CD4-positive, alpha-beta T cell (primary cell): ENCODE results near the gene MED14. TPM values are rescaled to one million over a fixed set of nuclear protein-coding genes. Genes with fewer than 3 reads are reported as not detected.

ENCODE experiments used
- ATAC-seq: fragments of 200-7000 bp; cut with Tn5 transposase; one replicate; pipeline ENCODE4 v1.10.0; 2022; ENCODE audit warnings: mild to moderate bottlenecking; ENCODE audit not compliant: poor library complexity
- CTCF ChIA-PET: fragments of 350-600 bp; sonication (Branson Sonifier 250); formaldehyde crosslinking; loops from one replicate; lab custom pipeline; 2021; ENCODE audit warnings: antibody characterized with exemption, inconsistent platforms; lab: Charles Lee
- POLR2A ChIA-PET: fragments of 350-600 bp; sonication (Branson Sonifier 250); formaldehyde crosslinking; loops from one replicate; lab custom pipeline; 2021; ENCODE audit warnings: antibody characterized with exemption, inconsistent platforms; lab: Charles Lee
- DNase-seq, 14 experiments: peaks; one replicate each; pipeline ENCODE4 v3.0.0-alpha.2; 2013 to 2020; ENCODE audit warnings: mixed read lengths in 2 of 14
- H3K27ac ChIP-seq, 2 donors: one replicate each; pipeline versions ENCODE4 v1.5.1 to v1.7.0; 2013; ENCODE audit warnings: low read length in 2 of 2, low read depth in 1 of 2, mild to moderate bottlenecking in 1 of 2
- H3K27me3 ChIP-seq, 2 experiments: 1 replicate in 1 of 2; 2 replicates in 1 of 2; pipeline versions ENCODE4 v1.6.1 to v1.7.0; 2013; ENCODE audit warnings: low read length in 2 of 2, control low read depth in 1 of 2, mild to moderate bottlenecking in 1 of 2, moderate library complexity in 1 of 2; ENCODE audit not compliant: insufficient read depth in 2 of 2, control insufficient read depth in 1 of 2
- H3K36me3 ChIP-seq: one replicate; pipeline ENCODE4 v1.6.1; 2013; ENCODE audit warnings: low read length, control low read depth; ENCODE audit not compliant: insufficient read depth
- H3K4me1 ChIP-seq: one replicate; pipeline ENCODE4 v1.6.1; 2013; ENCODE audit warnings: low read length, control low read depth; ENCODE audit not compliant: insufficient read depth
- H3K4me3 ChIP-seq: one replicate; pipeline ENCODE4 v1.5.1; 2013; ENCODE audit warnings: mild to moderate bottlenecking, low read length, moderate library complexity
- H3K9me3 ChIP-seq, 2 experiments: 1 replicate in 1 of 2; 2 replicates in 1 of 2; pipeline versions ENCODE4 v1.6.1 to v1.7.0; 2013; ENCODE audit warnings: low read length in 2 of 2, mild to moderate bottlenecking in 2 of 2, control low read depth in 1 of 2, moderate library complexity in 1 of 2; ENCODE audit not compliant: control insufficient read depth in 1 of 2, insufficient read depth in 1 of 2
- H3K27ac Mint-ChIP-seq: one replicate; pipeline ENCODE4 v1.8.0; 2020; ENCODE audit warnings: mixed read lengths
- H3K27me3 Mint-ChIP-seq: one replicate; pipeline ENCODE4 v1.8.0; 2021; ENCODE audit warnings: mixed read lengths
- H3K36me3 Mint-ChIP-seq: one replicate; pipeline ENCODE4 v1.8.0; 2021; ENCODE audit warnings: low read depth, mixed read lengths
- H3K4me1 Mint-ChIP-seq: one replicate; pipeline ENCODE4 v1.8.0; 2021; ENCODE audit warnings: low read depth, mixed read lengths
- H3K4me3 Mint-ChIP-seq: one replicate; pipeline ENCODE4 v1.8.0; 2020; ENCODE audit warnings: mild to moderate bottlenecking, mixed read lengths
- H3K9me3 Mint-ChIP-seq: one replicate; pipeline ENCODE4 v1.8.0; 2020; ENCODE audit warnings: mixed read lengths
- intact Hi-C, 2 experiments: fragments of 100-400 bp; cut with DNase I in 1 of 2; cut with micrococcal nuclease in 1 of 2; formaldehyde crosslinking; loops; one replicate each; pipeline versions ENCODE4 v1.15.1 to v1.9.0; 2023 to 2025; cut with DNase I, micrococcal nuclease
- total RNA-seq, 174 experiments: library from RNA in 2 of 174; stranded (reverse) in 2 of 174; gene quantifications; one replicate each; pipeline ENCODE4 v1.2.3 and lab custom pipeline; 2021 to 2026
- TF ChIP-seq, protein P1 (sequence below): fragments of 200-600 bp; IDR thresholded peaks from one replicate; pipeline ENCODE4 v1.8.0; 2022; ENCODE audit warnings: antibody characterized with exemption, mild to moderate bottlenecking

The MED14 gene
- total RNA-seq, 2 experiments from 2014 or later = 59.9 to 67.7 TPM

- Mint-ChIP-seq H3K9me3 (no peaks in the 10 kb centered on the region), H3K27ac (no peak overlapping the region), H3K4me1 (peaks cover 87% of the 10 kb centered on the region), H3K4me3 (no peak overlapping the region), H3K36me3 (peaks cover 84% of the 10 kb centered on the region), H3K27me3 (no peaks in the 10 kb centered on the region)
- Histone ChIP-seq H3K27me3 (no peaks in the 10 kb centered on the region), H3K27ac (no peak overlapping the region), H3K36me3 (peaks cover 17% of the 10 kb centered on the region), H3K4me3 (no peak overlapping the region), H3K4me1 (peaks cover 3% of the 10 kb centered on the region), H3K9me3 (no peaks in the 10 kb centered on the region)
- ChIA-PET POLR2A (interaction anchor here (0.9 kb wide), 1 partner anchor 14 kb away, joined by 4 read pairs; the partner anchor contains the start of gene MED14), CTCF (interaction anchor here (1.9 kb wide), 1 partner anchor 13 kb away, joined by 6 read pairs; the partner anchor contains the start of gene MED14)
- intact Hi-C loops = no loop called here
- TF ChIP-seq, protein P1, sequence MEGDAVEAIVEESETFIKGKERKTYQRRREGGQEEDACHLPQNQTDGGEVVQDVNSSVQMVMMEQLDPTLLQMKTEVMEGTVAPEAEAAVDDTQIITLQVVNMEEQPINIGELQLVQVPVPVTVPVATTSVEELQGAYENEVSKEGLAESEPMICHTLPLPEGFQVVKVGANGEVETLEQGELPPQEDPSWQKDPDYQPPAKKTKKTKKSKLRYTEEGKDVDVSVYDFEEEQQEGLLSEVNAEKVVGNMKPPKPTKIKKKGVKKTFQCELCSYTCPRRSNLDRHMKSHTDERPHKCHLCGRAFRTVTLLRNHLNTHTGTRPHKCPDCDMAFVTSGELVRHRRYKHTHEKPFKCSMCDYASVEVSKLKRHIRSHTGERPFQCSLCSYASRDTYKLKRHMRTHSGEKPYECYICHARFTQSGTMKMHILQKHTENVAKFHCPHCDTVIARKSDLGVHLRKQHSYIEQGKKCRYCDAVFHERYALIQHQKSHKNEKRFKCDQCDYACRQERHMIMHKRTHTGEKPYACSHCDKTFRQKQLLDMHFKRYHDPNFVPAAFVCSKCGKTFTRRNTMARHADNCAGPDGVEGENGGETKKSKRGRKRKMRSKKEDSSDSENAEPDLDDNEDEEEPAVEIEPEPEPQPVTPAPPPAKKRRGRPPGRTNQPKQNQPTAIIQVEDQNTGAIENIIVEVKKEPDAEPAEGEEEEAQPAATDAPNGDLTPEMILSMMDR = no peak
- DNase-seq (no peak), ATAC-seq (no peak)
Observed at GRCh38 chrX:40721489-40722106, 13.7 kb downstream of the MED14 start.

GRCh38 chrX:40720792-40721191 lies 14.6 kb downstream of the MED14 start:
- CTCF ChIA-PET = interaction anchor here (1.9 kb wide), 1 partner anchor 14 kb away, joined by 6 read pairs; the partner anchor contains the start of gene MED14
- ATAC-seq (no peak), DNase-seq (no peak)
- Histone ChIP-seq H3K27me3 (no peaks in the 10 kb centered on the region), H3K36me3 (peaks cover 18% of the 10 kb centered on the region), H3K9me3 (no peaks in the 10 kb centered on the region), H3K27ac (no peak overlapping the region), H3K4me1 (peaks cover 7% of the 10 kb centered on the region), H3K4me3 (no peak overlapping the region)
- Mint-ChIP-seq H3K27me3 (no peaks in the 10 kb centered on the region), H3K9me3 (no peaks in the 10 kb centered on the region), H3K27ac (no peak overlapping the region), H3K36me3 (peaks cover 85% of the 10 kb centered on the region), H3K4me3 (no peak overlapping the region), H3K4me1 (peaks cover 85% of the 10 kb centered on the region)
- POLR2A ChIA-PET = no interaction called here
- TF ChIP-seq, protein P1 = no peak
- intact Hi-C loops = no loop called here

DNA sequence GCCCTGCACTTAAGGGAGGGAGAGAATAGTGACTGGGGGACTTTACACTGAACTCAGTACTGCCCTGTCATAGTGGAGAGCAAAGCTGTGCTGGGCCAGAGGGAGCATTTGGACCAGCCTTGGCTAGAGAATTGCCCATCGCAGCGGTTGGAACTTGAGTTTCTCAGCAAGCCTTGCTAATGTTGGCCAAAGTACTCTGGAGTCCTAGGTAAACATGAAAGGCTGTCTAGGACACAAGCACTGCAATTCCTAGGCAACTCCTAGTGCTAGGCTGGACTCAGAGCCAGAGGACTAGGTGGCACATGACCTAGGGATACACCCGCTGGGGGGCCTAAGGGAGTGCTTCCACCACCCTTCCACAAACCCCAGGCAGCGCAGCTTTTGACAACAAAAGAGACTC lies 15.0 kb downstream of the MED14 start:
- POLR2A ChIA-PET = no interaction called here
- no peaks in the 10 kb centered on the region for H3K27me3 Mint-ChIP-seq
- H3K4me1 Mint-ChIP-seq = peaks cover 81% of the 10 kb centered on the region
- TF ChIP-seq, protein P1 = no peak
- H3K4me3 ChIP-seq = no peak overlapping the region
- peaks cover 82% of the 10 kb centered on the region for H3K36me3 Mint-ChIP-seq
- H3K9me3 ChIP-seq = no peaks in the 10 kb centered on the region
- H3K27ac ChIP-seq = no peak overlapping the region
- H3K36me3 ChIP-seq = peaks cover 18% of the 10 kb centered on the region
- intact Hi-C loops = no loop called here
- H3K4me3 Mint-ChIP-seq = peak overlapping the region; percentile 20
- CTCF ChIA-PET = no interaction called here
- H3K27ac Mint-ChIP-seq = peak overlapping the region; percentile 19
- H3K9me3 Mint-ChIP-seq = no peaks in the 10 kb centered on the region
- DNase-seq (no peak), ATAC-seq (no peak)
- peaks cover 7% of the 10 kb centered on the region for H3K4me1 ChIP-seq
- no peaks in the 10 kb centered on the region for H3K27me3 ChIP-seq
